HG03095 (cell line): ENCODE measurements around the gene SAYSD1.

Source experiments
- ATAC-seq: cut with Tn5 transposase; IDR thresholded peaks from one replicate; pipeline ENCODE4 v1.9.1; 2021; ENCODE audit warnings: moderate library complexity; ENCODE audit not compliant: unreplicated experiment

SAYSD1 gene

GRCh38 chr6:39108041-39108839 is 6.7 kb downstream of the SAYSD1 start:
- ATAC-seq = no peak

GRCh38 chr6:39107641-39108040 is 7.3 kb downstream of the SAYSD1 start:
- ATAC-seq = no peak

GRCh38 chr6:39107034-39107433 is 8.0 kb downstream of the SAYSD1 start:
- no peak for ATAC-seq

- no peak for ATAC-seq
Measured at GRCh38 chr6:39104528-39104927, 10.5 kb downstream of the SAYSD1 start.

GRCh38 chr6:39102821-39103136 is 12.2 kb downstream of the SAYSD1 start:
- no peak for ATAC-seq

- no peak for ATAC-seq
Measured at GRCh38 chr6:39102071-39102820, 12.7 kb downstream of the SAYSD1 start.

- no peak for ATAC-seq
Measured at GRCh38 chr6:39100358-39100757, 14.6 kb downstream of the SAYSD1 start.

GRCh38 chr6:39095578-39095977 is 19.4 kb downstream of the SAYSD1 start:
- ATAC-seq = no peak

GRCh38 chr6:39093149-39093708 is 21.8 kb downstream of the SAYSD1 start:
- no peak for ATAC-seq

- no peak for ATAC-seq
Measured at GRCh38 chr6:39092124-39092523, 22.9 kb downstream of the SAYSD1 start.

GRCh38 chr6:39091220-39091619 is 23.8 kb downstream of the SAYSD1 start:
- no peak for ATAC-seq

GRCh38 chr6:39090036-39090435 is 24.9 kb downstream of the SAYSD1 start:
- ATAC-seq = no peak

GRCh38 chr6:39088331-39088730 is 26.7 kb downstream of the SAYSD1 start:
- no peak for ATAC-seq

- no peak for ATAC-seq
Measured at GRCh38 chr6:39087197-39087596, 27.8 kb downstream of the SAYSD1 start.

- no peak for ATAC-seq
Measured at GRCh38 chr6:39086711-39087110, 28.3 kb downstream of the SAYSD1 start.

- peak; percentile 87 for ATAC-seq
Measured at GRCh38 chr6:39086294-39086693, 28.7 kb downstream of the SAYSD1 start.

GRCh38 chr6:39085129-39085797 is 29.7 kb downstream of the SAYSD1 start:
- ATAC-seq = no peak

GRCh38 chr6:39084506-39084905 is 30.5 kb downstream of the SAYSD1 start:
- no peak for ATAC-seq

GRCh38 chr6:39083231-39083634 is 31.8 kb downstream of the SAYSD1 start:
- ATAC-seq = no peak

GRCh38 chr6:39082310-39082709 is 32.7 kb downstream of the SAYSD1 start:
- no peak for ATAC-seq

- no peak for ATAC-seq
Measured at GRCh38 chr6:39080246-39080875, 34.6 kb downstream of the SAYSD1 start.
